GM12878 (cell line): ENCODE measurements around the gene MAST4. TPM values are rescaled to one million over a fixed set of nuclear protein-coding genes. Genes with fewer than 3 reads are reported as not detected.

ENCODE experiments used
- EGR1 ChIP-seq, 2 experiments: IDR thresholded peaks; 1 replicate in 1 of 2; 2 replicates in 1 of 2; pipeline ENCODE4 v1.6.1; 2011 to 2012; ENCODE audit warnings: low read depth in 2 of 2, low read length in 2 of 2, borderline replicate concordance in 1 of 2, mild to moderate bottlenecking in 1 of 2, moderate library complexity in 1 of 2
- GATAD2B ChIP-seq: fragments of 450-650 bp; conservative IDR thresholded peaks from 2 replicates; pipeline ENCODE4 v1.6.1; 2017; ENCODE audit warnings: low read depth, mild to moderate bottlenecking, moderate library complexity
- IRF3 ChIP-seq: fragments of 450-650 bp; IDR thresholded peaks from 2 replicates; pipeline ENCODE4 v1.6.1; 2014; ENCODE audit warnings: mild to moderate bottlenecking
- NFYB ChIP-seq: IDR thresholded peaks from 2 replicates; pipeline ENCODE4 v1.6.1; 2011; ENCODE audit warnings: low read depth, mild to moderate bottlenecking, low read length, improper control_type of control experiment, moderate library complexity; ENCODE audit not compliant: insufficient read depth
- POLR2AphosphoS2 ChIP-seq: IDR thresholded peaks from 2 replicates; pipeline ENCODE4 v1.6.1; 2011; ENCODE audit warnings: low read depth, mild to moderate bottlenecking, low read length, improper control_type of control experiment, moderate library complexity
- RBBP5 ChIP-seq: fragments of 200-600 bp; sonication (generic); conservative IDR thresholded peaks from 2 replicates; pipeline ENCODE4 v1.6.1; 2016
- RCOR1 ChIP-seq: conservative IDR thresholded peaks from 2 replicates; pipeline ENCODE4 v1.6.1; 2012; ENCODE audit warnings: low read depth, low read length, improper control_type of control experiment
- RUNX3 ChIP-seq: IDR thresholded peaks from 2 replicates; pipeline ENCODE4 v1.6.1; 2012; ENCODE audit warnings: low read length, inconsistent platforms
- SP1 ChIP-seq: IDR thresholded peaks from one replicate; pipeline ENCODE4 v1.6.1; 2011; ENCODE audit warnings: low read depth, low read length
- SPI1 ChIP-seq: IDR thresholded peaks from 2 replicates; pipeline ENCODE4 v1.6.1; 2011; ENCODE audit warnings: low read depth, mild to moderate bottlenecking, low read length, moderate library complexity, borderline replicate concordance; ENCODE audit not compliant: insufficient read depth
- SUZ12 ChIP-seq: fragments of 200-600 bp; sonication (generic); IDR thresholded peaks from one replicate; pipeline ENCODE4 v1.6.1; 2018; ENCODE audit warnings: antibody characterized with exemption, mild to moderate bottlenecking; ENCODE audit not compliant: unreplicated experiment
- polyA plus RNA-seq, 11 experiments: library from polyadenylated mRNA; depleted of rRNA in 4 of 11; unstranded in 6 of 11; stranded (reverse) in 5 of 11; fragments of >200 nt; fragmentation: Nextera tagmentation in 4 of 11; fragmentation: Illumina TruSeq in 1 of 11; extraction: Ambion mirVana in 4 of 11; extraction: Trizol in 1 of 11; gene quantifications; 1 replicate in 1 of 11; 2 replicates in 10 of 11; pipeline versions ENCODE4 v1.2.1 to v1.2.3, GENCODE V29; 2011 to 2016; ENCODE audit warnings: inconsistent platforms in 2 of 11, missing spikeins in 2 of 11, low read depth in 1 of 11
- total RNA-seq, 4 experiments: library from RNA; depleted of rRNA in 3 of 4; stranded (reverse); fragments of >200 nt in 3 of 4; fragmentation: Illumina TruSeq in 1 of 4; extraction: Trizol in 1 of 4; gene quantifications; 2 replicates each; pipeline versions ENCODE4 v1.2.1 to v1.2.3, GENCODE V29; 2013 to 2021
- TF ChIP-seq, protein P1 (sequence below): fragments of 450-650 bp; formaldehyde crosslinking; IDR thresholded peaks from 2 replicates; pipeline ENCODE4 v1.4.0; 2022; ENCODE audit warnings: mild to moderate bottlenecking, moderate library complexity
- TF ChIP-seq, protein P2 (sequence below): IDR thresholded peaks from 2 replicates; pipeline ENCODE4 v1.6.1; 2011; ENCODE audit warnings: low read depth, mild to moderate bottlenecking, low read length, moderate library complexity, borderline replicate concordance; ENCODE audit errors: extremely low read depth
- TF ChIP-seq, protein P3 (sequence below): IDR thresholded peaks from 2 replicates; pipeline ENCODE4 v1.6.1; 2011; ENCODE audit warnings: borderline replicate concordance, low read depth, mild to moderate bottlenecking, moderate library complexity, mixed read lengths, low read length; ENCODE audit not compliant: insufficient read depth; ENCODE audit errors: extremely low read length

MAST4 gene
- total and polyA plus RNA-seq, 10 of the 15 experiments (the other 5 are each of a cell fraction or from before 2014, with no cell fraction given), result 0.02 to 1.6 (median 0.29) TPM; not detected in 1

DNA sequence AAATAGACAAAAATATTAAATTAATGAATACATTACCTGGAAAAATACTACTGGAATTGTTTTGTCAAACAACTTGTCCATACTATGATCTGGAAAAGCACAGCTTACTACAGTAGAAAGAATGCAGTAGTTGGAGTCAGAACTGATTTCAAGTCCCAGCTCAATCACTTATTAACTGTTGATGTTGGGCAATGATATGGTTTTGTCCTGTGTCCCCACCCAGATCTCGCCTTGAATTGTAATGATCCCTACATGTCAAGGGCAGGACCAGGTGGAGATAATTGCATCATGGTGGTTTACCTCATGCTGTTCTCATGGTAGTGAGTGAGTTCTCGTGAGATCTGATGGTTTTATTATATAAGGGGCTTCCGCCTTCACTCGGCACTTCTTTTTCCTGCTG is 352.9 kb downstream of the MAST4 start (continued):
- TF ChIP-seq, protein P1, sequence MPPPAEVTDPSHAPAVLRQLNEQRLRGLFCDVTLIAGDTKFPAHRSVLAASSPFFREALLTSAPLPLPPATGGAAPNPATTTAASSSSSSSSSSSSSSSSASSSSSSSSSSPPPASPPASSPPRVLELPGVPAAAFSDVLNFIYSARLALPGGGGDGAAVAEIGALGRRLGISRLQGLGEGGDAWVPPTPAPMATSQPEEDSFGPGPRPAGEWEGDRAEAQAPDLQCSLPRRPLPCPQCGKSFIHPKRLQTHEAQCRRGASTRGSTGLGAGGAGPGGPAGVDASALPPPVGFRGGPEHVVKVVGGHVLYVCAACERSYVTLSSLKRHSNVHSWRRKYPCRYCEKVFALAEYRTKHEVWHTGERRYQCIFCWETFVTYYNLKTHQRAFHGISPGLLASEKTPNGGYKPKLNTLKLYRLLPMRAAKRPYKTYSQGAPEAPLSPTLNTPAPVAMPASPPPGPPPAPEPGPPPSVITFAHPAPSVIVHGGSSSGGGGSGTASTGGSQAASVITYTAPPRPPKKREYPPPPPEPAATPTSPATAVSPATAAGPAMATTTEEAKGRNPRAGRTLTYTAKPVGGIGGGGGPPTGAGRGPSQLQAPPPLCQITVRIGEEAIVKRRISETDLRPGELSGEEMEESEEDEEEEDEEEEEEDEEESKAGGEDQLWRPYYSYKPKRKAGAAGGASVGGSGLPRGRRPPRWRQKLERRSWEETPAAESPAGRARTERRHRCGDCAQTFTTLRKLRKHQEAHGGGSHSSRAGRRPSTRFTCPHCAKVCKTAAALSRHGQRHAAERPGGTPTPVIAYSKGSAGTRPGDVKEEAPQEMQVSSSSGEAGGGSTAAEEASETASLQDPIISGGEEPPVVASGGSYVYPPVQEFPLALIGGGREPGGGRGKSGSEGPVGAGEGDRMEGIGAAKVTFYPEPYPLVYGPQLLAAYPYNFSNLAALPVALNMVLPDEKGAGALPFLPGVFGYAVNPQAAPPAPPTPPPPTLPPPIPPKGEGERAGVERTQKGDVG (CRISPR knock-in tag), result no peak
- TF ChIP-seq RBBP5 (no peak), SP1 (no peak), EGR1 (IDR thresholded peaks at IDR 0.05; ENCODE audit: borderline replicate concordance in 1 of 2, low read depth in 2 of 2, low read length in 2 of 2) (no peak), RUNX3 (no peak), NFYB (no peak), GATAD2B (no peak), RCOR1 (no peak), POLR2AphosphoS2 (no peak), SUZ12 (no peak), SPI1 (no peak), IRF3 (no peak)
- TF ChIP-seq, protein P2, sequence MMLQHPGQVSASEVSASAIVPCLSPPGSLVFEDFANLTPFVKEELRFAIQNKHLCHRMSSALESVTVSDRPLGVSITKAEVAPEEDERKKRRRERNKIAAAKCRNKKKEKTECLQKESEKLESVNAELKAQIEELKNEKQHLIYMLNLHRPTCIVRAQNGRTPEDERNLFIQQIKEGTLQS, result no peak
- TF ChIP-seq, protein P3, sequence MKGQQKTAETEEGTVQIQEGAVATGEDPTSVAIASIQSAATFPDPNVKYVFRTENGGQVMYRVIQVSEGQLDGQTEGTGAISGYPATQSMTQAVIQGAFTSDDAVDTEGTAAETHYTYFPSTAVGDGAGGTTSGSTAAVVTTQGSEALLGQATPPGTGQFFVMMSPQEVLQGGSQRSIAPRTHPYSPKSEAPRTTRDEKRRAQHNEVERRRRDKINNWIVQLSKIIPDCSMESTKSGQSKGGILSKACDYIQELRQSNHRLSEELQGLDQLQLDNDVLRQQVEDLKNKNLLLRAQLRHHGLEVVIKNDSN, result no peak
- TF ChIP-seq, all 136 proteins: peak for 0
